Activated gamma-delta T cell treated with Interleukin-2 at 50 U/mL for 16 hours (primary cell): ENCODE measurements around the gene CCNL2.
A peak's percentile ranks its signal among the peaks of the same experiment; 100 is the strongest.
"Not testable (repeated sequence)": the region's sequence is repeated elsewhere in the genome, so short reads cannot be mapped to it uniquely, and the experiment has no call there.

Experiments used
- DNase-seq: peaks from one replicate; pipeline ENCODE4 v3.0.0-alpha.2; 2020

The CCNL2 gene

DNA sequence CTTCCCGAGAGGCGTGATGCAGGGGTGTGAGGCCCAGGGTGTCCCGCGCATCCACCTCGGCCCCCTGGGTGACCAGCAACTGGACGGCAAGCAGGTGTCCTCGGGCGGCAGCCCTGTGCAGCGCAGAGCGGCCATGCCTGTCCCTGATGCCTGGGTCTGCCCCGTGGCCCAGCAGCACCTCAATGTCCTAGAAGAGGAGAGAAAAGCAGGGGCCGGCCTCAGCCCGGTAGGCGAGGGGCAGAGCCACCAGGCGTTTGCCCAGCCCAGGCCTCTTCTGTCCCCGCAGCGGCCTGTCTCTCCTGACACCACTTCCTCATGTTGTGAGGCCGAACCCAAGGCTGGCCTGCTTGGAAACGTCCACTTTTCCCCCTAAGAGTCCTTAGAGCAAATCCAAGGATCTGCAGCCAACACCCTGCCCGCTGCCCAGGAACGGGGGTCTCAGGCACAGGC lies 20.3 kb upstream of the CCNL2 start:
- no peak for DNase-seq

DNA sequence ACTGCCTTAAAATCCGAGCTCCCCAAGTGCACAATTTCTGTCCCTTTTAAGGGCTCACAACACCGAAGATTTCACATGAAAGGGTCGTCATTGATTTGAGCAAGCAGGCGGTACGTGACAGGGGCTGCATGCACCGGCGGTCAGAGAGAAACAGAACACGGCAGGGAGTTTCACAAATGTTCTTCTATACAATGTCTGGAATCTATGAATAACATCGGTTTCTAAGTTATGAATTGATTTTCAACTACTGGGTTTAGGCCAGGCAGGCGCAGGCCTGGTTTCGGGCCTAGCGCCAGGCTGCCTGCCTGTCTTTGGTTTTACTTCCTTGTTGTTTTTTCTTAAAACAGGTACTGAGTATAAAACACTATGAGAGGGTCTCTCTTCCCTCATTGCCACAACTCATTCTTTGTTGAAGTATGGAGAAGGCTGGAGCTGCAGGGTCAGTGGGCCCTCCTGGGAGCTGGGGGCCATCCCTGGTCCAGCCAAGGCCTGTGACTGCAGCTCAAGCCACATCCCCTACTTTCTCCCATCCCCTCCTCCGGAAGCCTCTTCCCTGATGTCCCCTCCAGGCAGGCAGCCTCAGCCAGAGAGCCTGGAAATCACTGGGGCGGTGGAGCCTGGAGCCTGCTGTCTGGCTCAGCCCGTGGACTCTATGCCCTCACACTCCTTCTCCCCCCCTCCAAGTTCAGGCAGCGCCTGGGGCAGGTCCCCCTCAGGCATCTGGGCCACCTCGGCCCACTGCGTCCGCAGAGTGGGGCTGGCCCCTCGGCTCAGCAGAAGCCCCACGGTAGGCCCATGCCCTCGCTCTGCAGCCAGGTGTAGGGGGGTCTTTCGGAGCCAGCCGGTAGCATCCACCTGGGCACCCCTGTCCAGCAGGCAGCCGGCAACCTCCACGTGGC lies 19.6 kb upstream of the CCNL2 start:
- no peak for DNase-seq

DNA sequence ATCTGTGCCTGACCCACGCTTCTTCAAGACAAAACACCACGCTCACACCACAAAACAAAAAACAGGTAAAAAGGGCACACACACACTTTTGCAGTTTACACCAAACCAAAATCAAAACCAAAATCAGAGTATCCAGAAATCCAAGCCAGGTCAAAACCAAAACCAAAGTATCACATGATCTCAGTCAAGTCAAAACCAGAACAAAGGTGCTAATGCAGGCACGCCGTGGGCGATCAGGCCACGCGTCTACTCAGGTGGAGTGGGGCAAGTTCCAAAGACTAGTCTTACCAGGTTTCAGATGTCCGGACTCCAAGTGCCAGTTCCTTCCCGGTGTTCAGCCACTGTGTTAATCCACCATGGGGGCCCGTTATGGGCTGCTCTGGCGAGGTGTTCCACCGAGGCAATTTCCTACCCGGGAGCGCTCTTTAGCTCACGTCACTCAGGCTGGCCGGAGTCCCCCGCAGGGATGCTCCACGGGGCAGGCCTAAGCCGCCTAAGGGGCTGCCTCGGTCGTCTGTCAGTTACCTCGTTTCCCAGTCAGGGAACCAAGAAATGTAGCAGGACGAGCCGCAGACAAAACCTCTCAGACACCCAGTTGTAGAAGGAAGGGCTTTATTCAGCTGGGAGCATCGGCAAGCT lies 18.8 kb upstream of the CCNL2 start:
- not testable (repeated sequence) for DNase-seq

DNA sequence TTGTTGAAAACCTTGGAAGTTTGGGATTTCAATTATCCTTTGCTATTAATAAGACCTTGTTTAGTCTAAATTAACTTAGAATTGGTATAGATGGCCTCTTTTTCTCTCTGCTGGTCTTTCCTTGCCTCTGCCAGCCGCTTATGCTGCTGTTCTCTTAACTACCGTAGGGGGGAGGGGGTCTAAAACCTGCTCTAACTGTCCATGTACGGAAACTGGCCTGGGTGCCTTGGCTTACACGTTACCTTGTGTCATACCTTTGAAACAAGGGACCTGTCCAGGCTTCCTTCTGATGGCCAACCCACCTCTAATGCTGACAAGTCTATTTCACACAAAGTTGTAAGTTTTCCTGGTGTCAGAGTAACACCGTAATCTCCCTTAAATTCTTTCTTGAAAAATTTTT lies 18.3 kb upstream of the CCNL2 start:
- not testable (repeated sequence) for DNase-seq

DNA sequence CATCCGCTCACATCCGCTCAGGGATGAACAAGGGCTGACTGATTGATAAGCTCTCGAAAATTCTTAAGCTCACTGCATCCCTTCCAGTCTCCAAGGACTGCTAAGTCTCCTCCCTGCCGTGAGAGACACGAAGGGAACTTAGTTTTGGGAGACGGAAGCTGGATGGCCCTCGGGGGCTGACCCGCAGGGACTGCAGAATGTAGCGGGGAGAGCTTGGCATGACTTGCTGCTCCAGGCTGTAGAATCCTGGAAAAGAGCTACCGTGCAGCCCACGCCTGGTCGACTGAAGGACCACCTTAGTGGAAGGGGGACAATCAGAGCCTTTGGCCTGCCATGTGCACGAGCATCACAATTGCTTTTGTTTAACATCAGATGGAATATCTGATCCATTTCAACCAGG lies 16.6 kb upstream of the CCNL2 start:
- DNase-seq, result no peak

DNA sequence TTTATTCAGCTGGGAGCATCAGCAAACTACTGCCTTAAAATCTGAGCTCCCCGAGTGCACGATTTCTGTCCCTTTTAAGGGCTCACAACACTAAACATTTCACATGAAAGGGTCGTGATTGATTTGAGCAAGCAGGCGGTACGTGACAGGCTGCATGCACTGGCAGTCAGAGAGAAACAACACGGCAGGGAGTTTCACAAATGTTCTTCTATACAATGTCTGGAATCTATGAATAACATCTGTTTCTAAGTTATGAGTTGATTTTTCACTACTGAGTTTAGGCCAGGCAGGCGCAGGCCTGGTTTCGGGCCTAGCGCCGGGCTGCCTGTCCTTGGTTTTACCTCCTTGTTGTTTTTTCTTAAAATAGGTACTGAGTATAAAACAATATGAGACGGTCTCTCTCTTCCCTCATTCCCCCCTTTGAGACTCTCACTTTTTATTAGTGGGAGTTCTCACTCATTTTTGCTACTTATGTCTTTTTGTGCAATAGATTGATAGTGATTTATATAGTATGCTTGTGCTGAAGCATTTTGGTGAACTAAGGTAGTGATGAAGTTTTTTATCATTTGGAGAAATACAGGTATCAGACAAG lies 13.3 kb upstream of the CCNL2 start:
- not testable (repeated sequence) for DNase-seq

DNA sequence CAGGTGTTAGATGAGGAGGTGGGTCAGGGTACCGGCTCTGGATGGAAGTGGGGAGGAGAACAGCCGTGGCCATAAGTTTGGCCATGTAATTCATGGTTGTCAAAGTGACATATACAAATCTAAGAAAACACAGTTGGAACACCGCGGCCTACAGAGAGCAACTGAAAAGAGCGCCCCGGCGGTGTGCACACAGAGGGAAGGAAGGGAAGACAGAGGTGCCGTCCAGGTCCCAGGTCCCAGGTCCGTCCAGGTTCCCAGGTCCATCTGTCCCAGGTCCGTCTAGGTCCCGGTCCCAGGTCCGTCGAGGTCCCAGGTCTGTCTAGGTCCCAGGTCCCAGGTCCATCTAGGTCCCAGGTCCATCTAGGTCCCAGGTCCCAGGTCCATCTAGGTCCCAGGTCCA lies 12.5 kb upstream of the CCNL2 start:
- DNase-seq, result no peak

DNA sequence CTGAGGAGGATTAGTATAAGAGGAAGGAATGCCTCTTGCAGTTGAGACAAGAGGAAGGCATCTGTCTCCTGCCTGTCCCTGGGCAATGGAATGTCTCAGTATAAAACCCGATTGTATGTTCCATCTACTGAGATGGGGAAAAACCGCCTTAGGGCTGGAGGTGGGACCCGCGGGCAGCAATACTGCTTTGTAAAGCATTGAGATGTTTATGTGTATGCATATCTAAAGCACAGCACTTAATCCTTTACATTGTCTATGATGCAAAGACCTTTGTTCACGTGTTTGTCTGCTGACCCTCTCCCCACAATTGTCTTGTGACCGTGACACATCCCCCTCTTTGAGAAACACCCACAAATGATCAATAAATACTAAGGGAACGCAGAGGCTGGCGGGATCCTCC lies 11.1 kb upstream of the CCNL2 start:
- not testable (repeated sequence) for DNase-seq

DNA sequence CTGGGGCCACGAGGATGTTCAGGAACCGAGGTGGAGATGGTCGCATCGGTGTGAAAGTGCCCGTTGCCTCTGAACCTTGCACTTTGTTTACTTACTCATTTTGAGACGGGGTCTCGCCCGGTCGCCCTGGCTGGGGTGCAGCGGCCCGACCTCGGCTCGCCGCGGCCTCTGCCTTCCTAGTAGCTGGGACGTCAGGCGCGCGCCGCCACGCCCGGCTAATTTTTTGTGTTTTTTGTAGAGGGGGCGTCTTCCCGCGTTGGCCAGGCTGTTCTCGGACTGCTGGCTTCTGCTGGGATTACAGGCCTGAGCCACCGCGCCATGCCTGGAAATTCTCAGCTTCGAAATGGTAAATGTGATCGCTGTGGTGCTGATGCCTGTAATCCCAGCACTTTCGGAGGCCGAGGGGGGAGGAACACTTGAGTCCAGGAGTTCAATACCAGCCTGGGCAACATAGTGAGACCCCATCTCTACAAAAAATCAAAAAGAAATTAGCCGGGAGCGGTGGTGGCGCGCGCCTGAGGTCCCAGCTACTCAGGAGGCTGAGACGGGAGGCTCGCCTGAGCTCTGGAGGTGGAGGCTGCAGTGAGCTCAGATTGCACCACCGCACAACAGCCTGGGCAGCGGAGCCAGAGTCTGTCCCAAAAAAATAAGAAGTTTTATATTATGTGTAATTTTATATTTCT lies 8.6 kb upstream of the CCNL2 start:
- no peak for DNase-seq

DNA sequence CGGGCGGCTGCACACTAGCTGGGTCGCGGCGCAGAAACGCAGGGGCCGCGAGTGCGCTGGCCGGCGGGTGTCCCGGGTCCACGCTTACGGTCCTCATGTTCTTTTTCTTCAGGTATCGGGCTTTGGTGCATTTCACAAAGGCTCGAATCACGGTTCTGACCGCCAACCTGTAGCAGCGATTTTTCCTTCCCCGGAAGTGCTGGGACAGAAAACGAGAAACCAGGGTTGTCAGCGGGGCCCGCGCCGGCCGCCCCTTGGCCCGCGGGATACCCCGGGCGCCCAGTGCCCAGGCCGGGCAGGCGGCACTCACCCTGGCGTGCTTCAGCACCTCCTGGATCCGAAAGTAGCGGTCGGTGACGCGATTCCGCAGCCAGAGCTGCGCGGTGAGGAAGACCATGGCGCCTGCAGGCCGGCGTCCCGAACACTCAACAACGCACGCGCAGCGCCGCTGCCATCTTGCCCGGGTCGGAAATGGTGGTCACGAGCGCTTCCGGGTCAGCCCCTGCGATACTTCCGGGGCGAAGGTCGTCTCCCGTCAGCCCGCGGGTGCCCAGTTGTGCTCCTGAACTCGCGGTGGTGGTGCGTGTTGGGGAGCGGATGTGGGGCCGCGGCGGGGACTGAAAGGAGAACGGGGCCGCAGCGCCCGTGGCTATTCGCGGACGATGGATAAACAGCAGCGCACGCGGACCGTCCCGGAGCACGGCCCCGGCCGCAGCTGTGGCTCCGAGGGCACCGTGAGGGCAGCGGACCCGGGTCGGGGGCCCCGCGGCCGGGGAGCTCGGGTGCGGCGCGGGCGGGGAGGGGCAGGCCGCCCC lies 7.9 kb upstream of the CCNL2 start, which contains the start of gene MRPL20:
Gene MRPL20, minus strand, starts transcription at position 473 of the 815 bp plus-strand sequence. Its CDS starts 76 bp downstream, at position 397.
- DNase-seq, result peak; percentile 96

DNA sequence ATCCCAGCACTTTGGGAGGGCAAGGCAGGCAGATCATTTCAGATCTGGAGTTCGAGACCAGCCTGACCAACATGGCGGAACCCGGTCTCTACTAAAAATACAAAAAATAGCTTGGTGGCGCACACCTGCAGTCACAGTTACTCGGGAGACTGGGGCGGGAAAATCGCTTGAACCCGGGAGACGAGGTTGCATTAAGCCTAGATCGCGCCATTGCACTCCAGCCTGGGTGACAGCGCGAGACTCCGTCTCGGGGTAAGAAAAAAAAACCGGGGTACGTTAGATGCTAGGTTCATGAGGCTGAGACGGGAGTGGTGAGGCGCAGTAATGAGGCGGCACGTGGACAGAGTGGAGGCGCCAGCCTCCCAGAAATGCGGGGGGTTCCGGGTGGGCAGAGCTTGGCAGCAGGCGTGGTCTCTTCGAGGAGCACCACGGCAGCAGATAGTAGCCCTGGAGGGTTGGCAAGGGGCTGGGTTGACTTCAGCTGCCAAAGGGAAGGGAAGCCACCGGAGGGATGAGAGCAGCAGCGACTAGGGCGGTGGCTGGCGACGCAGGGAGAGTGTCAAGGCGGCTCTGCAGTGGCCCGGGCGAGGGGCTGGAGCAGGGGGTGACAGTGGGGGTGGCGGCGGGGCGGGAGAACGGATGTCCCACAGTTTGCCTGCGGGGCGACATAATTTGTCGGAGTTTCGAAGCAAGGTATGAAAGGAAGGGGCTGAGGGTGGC lies 7.1 kb upstream of the CCNL2 start:
- no peak for DNase-seq

DNA sequence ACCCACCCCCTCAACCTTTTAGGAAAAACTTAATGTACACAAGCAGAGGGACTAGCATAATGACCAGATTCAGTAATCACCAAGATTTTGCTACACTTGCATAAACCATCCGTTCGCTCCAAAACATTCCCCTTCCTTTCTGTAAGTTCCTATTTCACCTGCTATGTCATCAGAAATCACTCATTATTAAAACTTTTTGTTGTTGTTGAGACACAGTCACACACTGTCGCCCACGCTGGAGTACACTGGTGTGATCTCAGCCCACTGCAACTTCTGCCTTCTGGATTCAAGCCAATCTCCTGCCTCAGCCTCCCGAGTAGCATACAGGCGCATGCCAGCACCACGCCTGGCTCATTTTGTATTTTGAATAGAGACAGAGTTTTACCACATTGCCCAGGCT lies 4.5 kb upstream of the CCNL2 start:
- DNase-seq, result no peak

DNA sequence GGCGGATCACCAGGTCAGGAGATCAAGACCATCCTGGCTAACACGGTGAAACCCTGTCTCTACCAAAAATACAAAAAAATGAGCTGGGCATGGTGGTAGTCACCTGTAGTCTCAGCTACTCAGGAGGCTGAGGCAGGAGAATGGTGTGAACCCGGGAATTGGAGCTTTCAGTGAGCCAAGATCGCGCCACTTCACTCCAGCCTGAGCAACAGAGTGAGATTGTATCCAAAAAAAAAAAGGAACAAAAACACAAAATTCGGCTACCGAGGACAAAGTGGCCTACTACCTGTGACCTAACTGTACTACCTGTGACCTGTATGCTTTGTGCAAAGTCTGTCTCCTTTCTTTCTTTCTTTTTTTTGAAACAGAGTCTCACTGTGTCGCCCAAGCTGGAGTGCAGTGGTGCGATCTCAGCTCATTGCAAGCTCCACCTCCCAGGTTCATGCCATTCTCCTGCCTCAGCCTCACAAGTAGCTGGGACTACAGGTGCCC lies 3.8 kb upstream of the CCNL2 start:
- DNase-seq, result not testable (repeated sequence)

DNA sequence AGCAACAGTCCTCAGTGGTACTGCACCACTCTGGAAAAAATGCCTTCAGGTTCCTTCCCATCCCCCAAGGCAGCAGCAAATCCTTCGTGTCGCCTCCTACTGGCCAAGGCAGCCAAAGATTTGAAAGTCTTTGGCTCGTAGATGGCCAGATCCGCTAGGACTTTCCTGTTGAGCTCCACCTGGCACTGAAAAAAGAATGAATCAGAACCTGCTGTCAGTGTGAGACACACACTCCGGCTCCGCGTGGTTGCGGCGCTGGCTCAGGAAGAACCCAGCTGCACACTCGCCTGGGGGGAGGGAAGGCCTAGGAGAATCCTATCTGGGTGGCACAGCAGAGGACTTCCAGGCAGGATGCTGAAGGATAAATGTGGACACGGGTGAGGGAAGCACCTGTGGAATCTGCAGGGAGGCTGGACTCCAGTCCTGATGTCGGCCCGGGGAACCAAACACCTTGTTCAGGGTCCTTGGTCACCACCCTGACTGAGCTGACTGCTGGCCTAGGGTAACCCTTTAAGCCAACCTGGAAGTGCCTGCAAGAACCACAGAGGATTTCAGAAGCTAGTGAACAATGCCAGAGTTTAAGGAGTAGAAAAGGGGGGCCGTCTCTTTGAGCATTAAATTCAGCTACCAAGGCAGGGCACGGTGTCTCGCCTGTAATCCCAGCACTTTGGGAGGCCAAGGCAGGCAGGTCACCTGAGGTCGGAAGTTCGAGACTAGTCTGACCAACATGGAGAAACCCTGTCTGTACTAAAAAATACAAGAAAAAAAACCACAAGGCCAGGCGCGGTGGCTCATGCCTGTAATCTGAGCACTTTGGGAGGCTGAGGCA lies 3.2 kb upstream of the CCNL2 start:
- DNase-seq, result no peak

DNA sequence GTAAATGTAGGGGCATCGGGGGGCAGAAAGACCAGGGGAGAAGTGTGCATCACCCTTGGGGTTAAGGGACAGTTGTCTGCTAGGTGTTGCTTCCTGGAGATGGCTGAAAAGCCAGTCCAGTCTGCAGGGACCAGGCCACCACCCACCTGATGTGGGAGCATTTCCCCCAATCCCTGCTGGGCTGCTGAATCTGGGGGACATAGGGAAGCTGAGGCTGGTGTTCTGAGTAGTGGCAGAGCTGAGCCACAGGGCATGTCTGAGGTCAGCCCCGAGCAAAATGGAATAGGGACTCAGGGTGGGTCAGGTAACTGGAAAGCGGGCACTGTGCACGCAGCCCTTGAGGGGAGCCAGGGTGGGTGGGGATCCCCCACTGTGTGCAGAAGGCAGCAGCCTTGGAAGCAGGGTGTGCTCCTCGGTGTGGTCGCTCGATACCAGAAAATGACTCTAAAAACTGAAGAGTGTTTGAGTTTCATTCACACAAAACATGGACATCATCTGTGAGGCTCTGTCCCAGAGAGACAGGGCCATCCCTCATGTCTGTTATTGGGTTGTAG lies 2.4 kb upstream of the CCNL2 start:
- DNase-seq, result no peak

DNA sequence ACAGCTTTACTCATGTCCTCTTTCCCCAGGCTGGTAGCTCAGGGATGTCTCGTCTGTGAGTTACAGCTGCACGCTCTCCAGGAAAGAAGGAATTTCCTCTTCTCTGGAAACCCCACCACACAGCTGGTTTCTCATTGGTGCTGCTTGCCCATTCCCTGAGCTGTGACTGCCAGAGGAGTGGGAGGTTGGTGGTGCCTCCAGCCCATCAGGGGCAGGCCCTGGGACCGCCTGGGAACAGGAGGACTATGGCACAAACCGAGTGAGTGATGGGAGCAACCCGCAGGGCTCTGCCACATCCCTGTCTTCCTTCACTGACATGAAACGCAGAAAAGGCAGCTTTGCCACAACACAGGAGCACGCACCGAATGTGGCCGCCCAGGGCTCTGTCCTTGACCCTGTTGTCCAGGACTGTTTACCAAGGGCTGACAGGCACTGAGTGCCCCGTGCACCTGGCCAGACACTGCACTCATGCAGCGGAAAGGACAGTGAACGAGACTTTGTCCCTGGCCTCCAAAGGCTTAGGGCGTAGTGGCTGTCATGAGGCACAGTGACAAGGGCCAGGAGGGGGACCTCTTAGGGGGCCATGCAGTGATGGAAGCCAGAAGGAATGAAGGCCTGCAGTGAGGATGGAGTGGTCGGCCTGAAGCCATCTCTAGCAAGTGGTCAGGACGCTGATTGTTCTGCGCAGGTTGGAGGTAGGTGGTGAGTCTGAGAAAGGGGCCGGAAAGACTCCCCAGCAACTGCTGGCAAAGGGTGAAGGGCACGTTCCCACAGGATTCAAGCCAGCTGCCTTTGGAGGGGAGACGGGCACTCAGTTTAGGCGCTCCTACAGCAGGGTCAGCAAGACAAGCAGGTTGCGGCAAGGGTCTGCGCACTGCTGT lies 1.7 kb upstream of the CCNL2 start:
- no peak for DNase-seq

DNA sequence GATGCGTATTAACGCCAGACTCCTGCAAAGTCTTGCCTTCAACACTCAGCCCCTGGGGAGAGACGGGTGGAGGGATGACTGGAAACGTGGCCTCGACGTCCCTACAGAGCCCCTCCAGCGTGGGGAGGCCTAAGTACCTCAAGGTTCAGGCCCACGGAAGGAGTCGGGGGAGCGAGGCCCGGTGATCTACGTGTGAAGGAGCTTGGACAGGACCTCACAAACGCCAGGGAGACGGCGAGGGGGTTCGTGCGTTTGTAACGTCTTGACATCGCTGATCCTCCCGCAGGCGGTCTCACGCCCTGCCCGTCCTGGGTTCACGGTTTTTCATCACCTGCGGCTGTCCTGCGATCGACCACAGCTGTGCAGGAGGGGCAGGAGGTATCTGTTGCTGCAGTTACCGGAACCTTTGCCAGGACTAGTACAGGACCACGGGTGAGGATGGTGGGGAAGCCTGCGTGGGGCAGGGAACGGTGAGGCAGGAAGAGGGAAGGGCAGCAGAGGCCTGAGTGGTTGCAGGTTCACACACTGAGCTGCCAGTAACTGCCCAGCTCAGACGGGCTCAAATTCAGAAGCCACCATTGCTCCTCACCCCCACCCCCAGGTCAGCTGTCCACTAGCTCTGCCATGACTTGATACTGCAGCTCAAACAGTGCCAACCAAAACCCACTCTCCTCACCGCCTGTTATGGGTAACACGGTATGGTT lies 889 bp upstream of the CCNL2 start:
- DNase-seq, result no peak

DNA sequence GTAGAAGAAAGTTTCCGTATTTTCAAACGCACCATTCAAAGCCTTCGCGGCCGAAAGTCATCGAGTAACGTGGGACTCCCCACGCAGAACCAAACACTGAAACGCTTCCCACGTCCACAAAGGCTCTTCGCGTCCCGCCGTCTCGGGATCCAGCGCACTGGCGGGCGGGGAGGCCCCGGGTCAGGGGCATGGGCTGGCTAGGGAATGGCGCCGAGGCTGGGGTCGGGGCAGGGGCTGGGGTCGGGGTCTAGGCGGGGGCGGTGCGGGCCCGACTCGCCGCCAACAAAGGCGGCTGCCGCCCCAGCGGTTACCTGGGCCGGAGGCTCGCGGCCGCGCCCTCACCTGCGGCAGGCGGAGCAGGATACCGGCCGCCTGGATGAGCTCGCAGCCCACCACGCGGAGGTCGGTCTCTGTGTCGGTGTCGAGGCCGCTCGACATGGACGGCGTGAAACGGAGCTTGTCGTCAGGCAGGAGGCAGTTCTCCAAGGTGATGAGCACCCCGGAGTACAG lies 403 bp downstream of the CCNL2 start:
- no peak for DNase-seq
